Amniotic stem cell (primary cell): ENCODE measurements around the gene ZBTB3.
"Not testable (repeated sequence)": the region's sequence is repeated elsewhere in the genome, so short reads cannot be mapped to it uniquely, and the experiment has no call there.

ENCODE experiments used
- DNase-seq: peaks from one replicate; lab custom pipeline; 2025; lab: John Stamatoyannopoulos, UW

ZBTB3 gene

GRCh38 chr11:62716206-62716605 is 37.8 kb downstream of the ZBTB3 start:
- DNase-seq: no peak

- no peak for DNase-seq
Measured at GRCh38 chr11:62715150-62716130, 38.5 kb downstream of the ZBTB3 start.

DNA sequence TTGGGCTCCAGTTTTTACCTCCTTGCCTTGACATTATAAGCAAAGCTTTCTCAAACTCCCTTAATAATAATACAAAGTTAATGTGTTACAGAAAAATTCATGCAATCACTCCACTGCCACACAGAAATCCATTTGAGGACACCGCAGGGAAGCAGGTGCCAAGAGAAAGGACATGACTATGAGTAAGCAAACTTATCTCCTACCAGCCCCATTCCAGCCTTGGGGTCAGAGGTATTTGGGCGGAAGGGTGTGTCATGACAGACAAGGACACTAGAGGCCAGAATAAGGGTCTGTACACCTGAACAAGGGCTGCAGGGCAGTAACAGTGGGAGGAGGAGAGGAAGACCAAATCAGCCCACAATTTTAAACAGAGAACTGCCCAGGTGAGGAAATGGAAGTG is 40.6 kb downstream of the ZBTB3 start:
- no peak for DNase-seq

DNA sequence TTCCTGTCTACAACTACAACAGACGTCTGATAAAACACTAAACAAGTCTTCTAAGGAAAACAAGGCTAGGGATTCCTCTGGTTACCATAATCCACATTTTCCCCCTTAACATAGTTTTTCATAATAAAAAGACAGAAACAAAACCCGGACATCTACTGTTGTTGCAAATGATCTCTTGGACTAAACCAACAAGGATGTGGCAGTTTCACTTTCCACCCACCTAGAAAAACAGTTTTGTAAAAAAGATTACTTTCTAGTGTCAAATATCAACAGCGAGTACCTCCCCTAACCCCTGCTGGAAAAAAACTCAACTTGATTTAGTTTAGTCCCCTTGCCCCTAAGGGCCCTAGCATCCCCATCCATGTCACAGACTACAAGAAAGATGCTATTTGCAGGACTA is 41.1 kb downstream of the ZBTB3 start:
- DNase-seq: no peak

- DNase-seq: no peak
Measured at GRCh38 chr11:62712276-62712812, 41.6 kb downstream of the ZBTB3 start.

DNA sequence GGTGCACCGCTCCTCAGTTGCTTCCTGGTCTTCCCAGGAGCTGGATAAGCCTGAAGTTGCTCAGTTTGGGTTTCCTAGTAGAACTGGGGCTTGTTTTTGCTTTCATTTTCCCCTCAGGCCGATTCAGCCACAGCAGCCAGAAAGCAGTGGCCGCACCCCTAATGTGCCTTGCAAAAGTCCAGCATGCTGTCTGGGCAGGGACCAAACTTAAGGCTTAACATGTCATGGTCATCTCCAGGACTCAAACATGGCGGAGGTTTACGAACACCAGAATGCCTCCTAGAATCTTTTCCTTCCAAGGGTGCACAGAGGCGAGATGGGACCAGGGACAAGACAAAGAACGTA is 44.0 kb downstream of the ZBTB3 start:
- no peak for DNase-seq

GRCh38 chr11:62709247-62710000 is 44.5 kb downstream of the ZBTB3 start:
- peak; percentile 92 for DNase-seq

DNA sequence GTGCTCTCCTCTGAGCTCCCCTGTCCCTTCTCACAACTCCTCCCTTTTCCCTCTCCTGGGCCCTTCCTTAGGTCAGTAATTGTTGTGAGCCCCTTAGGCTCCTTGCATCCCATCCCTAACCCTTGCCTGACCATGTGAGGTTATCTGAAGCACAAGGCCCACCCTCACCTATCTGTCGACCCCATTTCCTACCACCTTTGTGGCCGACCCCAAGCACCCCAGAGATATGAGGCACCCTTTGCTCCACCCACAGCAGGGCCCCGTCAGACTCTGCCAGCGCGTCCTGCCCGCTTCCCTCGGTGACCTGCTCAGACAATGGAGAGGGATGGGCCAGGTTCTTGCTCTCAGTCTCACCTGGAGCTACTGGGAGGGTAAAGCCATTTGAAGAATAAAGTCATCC is 45.2 kb downstream of the ZBTB3 start:
- DNase-seq: no peak

GRCh38 chr11:62708392-62708791 is 45.6 kb downstream of the ZBTB3 start:
- DNase-seq: no peak

DNA sequence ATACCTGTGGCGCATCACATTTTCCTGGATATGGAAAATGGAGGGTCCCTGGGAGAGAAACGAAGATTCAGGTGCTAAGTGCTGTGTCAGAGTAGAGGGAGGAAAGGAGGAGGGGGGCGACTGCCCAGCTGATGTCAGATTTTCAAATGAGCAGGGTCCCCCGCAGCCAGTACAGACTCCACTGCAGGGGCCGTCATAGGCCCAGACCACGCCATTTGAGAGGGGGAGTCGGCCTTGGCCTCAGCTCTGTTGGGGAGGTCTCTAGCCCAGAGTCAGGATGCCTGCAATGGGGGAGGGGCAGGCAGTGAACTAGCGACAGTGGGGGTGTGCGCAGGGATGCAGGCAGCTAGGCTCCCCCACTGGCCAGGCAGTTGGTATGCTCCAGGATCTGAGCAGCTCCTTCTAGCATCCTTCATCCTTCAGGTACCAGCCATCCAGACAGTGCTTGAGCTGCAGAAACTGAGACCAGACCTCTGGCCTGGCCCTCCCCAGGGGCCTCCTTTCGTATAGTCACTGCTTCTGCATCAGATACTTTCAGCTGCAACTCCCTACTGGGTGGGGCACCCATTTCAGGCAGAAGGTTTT is 46.6 kb downstream of the ZBTB3 start, which contains the start of the genes BSCL2 and GNG3:
TSS of gene BSCL2 (minus strand) at position 148 of the 585 bp plus-strand sequence. CDS start 229 bp downstream, outside the sequence.
TSS of gene GNG3 (plus strand) at position 400 of the 585 bp plus-strand sequence. CDS start 620 bp downstream, outside the sequence.
- no peak for DNase-seq

DNA sequence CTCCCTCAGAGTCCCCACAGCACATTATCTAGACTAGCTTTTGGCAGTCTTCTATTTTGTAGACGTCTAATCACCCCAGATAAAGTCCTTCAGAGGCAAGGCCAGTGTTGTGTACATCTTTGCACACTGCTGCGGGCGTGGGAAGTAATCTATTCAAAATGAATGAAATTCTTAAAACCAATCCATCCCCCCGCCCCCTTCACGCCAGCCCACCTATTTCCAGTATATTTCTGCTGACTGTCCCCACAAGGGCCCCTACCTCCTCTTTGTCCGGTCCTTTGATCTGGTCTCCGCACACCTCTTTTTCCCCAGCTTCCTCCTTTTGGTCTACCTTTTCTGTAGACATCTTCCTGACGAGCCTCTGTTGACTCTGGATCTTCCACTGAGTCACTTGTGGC is 47.1 kb downstream of the ZBTB3 start:
- DNase-seq: no peak

- peak; percentile 91 for DNase-seq
Measured at GRCh38 chr11:62705880-62706849, 47.8 kb downstream of the ZBTB3 start.

DNA sequence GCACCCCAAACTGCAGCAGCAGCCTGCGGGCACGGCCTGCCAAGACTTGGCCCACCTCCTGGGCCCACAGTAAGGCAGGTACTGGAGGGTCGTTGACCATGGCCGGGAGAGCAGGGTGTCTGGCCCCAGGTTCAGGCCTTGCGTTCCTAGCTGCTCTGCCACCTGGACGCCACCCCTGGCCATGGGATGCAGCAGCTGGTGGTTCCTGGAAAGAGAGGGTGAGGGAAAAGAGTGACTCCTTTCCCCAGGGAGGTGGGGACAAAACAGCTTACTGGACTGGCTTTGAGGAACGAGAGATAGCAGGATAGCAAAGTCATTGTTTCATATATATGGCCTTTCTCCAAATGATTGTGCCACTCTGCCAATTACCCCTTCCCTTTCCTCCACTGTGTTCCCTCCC is 48.5 kb downstream of the ZBTB3 start:
- no peak for DNase-seq

GRCh38 chr11:62703921-62704320 is 50.0 kb downstream of the ZBTB3 start:
- DNase-seq: not testable (repeated sequence)

- DNase-seq: no peak
Measured at GRCh38 chr11:62702246-62702645, 51.7 kb downstream of the ZBTB3 start.
